22Rv1 (cell line): Measurements from ENCODE around the gene CCNB1.

Experiments used
- CTCF ChIP-seq: fragments of 450-650 bp; IDR thresholded peaks from 2 replicates; pipeline ENCODE4 v1.5.1; 2017; ENCODE audit warnings: mild to moderate bottlenecking
- ZFX ChIP-seq: fragments of 450-650 bp; IDR thresholded peaks from 2 replicates; pipeline ENCODE4 v1.6.1; 2017; ENCODE audit warnings: antibody characterized with exemption, borderline replicate concordance

- TF ChIP-seq CTCF (no peak), ZFX (no peak)
Measured at GRCh38 chr5:69206528-69207190, 39.7 kb downstream of the CCNB1 start.
